ENCODE data around the gene WAC. TPM values are rescaled to one million over a fixed set of nuclear protein-coding genes. Genes with fewer than 3 reads are reported as not detected.
A peak's percentile ranks its signal among the peaks of the same experiment; 100 is the strongest.

The WAC gene
- total RNA-seq, 1 experiment from 2014 or later = 41.1 TPM

DNA sequence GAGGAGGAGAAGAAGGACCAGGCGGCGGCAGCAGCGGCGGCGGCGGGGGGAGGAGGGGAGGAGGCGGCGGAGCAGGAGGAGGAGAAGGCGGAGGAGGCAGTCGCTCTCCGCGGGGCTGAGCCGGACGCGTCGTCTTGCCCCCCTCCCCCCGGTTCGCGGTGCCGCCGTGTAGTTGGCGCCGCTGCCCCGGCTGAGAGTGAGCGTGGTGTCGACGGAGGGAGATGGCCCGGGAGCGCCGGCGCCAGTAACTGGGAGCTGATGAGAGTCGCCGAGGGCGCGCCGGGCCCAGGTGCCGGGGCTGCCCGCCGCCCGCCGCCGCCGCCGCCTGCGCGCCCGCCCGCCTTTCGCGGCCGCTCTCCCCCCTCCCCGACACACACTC, 257 bp downstream of the WAC start:
- no peak for DNase-seq (ENCODE audit: low read depth)

DNA sequence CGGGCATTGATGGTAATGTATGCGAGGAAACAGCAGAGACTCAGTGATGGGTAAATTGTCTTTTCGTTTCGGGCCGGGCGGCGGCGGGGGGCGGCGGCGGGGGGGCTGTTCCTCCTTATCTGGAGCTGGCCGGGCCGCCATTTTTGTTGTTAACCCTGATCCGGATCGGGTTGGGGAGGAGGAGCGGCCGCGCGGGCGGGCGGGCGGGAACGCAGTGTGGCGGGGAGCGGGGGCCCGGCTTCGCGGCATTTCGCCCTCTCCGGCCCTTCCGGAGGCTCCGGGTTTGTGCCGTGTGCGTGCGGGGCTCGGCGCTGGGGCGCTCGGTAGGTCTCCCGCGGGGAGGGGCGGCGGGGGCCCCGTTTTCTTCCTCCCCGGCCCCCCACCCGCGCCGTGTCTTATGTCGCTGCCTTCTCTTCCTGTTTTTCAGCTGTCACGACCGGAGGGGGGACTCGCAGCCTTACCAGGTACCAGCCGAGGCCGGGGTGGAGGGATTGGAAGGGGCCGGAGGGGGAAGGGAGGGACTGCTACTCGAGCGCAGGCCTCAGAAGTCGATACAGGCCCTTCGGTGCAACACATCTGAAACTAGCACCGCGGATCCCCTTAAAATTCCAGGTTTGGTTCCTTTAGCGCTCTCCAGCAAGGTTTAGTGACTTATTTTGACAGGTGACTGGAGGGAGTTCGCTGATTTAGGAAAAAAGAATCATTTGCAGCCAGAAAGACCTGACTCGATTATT, 820 bp downstream of the WAC start:
- DNase-seq (ENCODE audit: low read depth) = peak; percentile 32

DNA sequence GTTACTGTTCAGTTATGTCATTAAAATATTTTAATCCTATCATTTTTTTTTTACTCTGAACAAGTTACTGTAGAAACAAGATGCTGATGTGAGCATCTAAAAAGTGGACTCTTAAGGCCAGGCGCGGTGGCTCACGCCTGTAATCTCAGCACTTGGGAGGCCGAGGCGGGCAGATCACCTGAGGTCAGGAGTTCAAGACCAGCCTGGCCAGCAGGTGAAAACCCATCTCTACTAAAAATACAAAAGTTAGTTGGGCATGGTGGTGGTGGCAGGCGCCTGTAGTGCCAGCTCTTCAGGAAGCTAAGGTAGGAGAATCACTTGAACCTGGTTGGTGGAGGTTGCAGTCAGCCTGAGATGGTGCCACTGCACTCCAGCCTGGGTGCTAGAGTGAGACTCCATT, 2.9 kb downstream of the WAC start:
- DNase-seq (ENCODE audit: low read depth) = no peak

DNA sequence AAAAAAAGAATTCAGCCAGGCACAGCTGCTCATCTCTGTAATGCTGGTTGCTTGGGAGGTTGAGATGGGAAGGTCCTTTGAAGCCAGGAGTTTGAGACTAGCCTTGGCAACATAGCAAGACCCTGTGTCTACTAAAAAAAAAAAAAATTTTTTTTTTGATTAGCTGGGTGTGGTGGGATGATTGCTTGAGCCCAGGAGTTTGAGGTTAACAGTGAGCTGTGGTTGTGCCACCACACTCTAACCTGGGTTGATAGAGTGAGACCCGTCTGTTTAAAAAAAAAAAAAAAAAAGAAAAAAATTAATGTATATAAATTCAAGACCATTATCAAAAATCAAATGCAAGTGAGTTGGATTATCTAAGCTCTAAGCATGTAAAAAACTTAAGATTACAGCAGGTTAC, 5.7 kb downstream of the WAC start:
- DNase-seq (ENCODE audit: low read depth) = no peak

DNA sequence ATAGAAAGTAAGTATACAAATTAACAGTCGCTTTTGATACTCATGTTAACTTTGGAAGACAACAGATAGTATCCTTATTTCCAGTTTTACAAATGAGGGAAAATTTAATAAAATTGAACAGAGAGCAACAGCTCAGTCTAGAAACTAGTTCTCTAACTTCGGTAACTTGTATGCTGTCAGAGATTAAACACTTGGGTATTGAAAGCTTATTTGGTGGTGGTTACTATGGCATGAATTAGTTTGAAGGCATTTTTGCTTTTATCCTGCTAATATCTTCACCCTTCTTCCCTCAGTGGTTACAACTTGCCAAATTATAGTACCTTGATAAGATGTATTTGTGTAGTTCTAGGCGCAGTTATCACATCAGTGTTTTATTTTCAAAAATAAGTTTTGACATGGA, 7.2 kb downstream of the WAC start:
- no peak for DNase-seq (ENCODE audit: low read depth)

DNA sequence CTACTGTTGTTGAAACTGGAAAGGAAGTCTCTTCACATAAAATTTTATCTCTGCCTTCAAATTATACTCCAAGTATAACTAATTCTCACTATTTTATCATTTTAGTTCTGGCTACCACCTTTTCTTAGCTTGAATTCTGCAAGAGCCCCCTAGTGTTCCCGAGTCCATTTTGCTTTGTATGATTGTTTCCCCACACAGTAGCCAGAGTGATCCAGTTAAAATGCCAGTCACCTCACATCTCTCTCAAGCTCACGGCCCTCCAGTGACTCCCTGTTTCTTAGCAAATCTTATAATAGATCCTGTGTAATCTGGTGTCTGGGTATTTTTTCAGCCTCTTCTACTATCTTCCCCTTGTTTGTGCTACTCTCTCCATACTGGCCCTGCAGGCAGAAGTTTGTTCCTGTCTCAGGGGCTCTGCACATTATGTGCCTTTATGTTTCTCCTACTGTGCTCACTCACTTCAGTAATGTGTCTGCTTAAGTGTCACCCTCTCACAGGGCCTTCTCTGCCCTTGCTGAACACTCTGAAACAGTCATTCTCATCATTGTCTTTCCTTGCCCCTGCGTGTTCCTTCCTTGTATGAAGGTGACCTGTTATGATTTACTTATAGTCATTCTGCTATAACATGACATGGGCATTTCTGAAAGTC, 8.9 kb downstream of the WAC start:
- DNase-seq (ENCODE audit: low read depth) = no peak

DNA sequence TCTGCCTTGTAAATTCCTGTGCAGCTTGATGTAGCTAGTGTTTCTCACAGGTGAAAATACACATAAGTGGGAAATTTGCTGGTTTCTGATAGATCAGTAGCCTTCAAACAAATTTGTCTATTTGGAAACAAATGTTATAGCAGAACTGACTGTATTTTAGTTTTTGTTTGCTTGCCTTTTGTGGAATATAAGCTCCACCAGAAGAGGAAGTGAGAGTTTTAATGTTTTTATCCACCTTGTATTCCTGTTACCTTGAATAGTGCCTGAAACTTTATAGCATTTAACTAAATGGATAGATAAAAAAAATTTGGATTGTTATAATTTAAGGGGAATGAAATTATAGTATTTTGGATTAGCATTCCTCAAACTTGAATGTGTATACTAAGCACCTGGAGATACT, 9.8 kb downstream of the WAC start:
- DNase-seq (ENCODE audit: low read depth) = no peak

DNA sequence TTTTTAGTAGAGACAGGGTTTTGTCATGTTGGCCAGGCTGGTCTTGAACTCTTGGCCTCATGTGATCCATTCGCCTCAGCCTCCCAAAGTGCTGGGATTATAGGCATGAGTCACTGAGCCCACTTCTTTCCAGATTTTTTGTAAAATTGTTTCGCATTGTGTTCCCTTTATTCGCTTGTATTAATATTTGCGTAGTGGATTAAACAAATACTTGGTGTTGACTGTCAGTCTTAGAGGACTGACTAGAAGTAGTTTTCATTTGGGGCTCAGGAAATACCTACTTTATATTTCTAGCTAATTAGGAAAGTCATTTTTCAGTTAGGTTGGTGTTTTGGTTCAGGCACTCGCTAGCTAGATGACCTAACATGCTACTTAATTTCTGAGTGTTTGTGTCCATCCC, 11.1 kb downstream of the WAC start:
- no peak for DNase-seq (ENCODE audit: low read depth)

DNA sequence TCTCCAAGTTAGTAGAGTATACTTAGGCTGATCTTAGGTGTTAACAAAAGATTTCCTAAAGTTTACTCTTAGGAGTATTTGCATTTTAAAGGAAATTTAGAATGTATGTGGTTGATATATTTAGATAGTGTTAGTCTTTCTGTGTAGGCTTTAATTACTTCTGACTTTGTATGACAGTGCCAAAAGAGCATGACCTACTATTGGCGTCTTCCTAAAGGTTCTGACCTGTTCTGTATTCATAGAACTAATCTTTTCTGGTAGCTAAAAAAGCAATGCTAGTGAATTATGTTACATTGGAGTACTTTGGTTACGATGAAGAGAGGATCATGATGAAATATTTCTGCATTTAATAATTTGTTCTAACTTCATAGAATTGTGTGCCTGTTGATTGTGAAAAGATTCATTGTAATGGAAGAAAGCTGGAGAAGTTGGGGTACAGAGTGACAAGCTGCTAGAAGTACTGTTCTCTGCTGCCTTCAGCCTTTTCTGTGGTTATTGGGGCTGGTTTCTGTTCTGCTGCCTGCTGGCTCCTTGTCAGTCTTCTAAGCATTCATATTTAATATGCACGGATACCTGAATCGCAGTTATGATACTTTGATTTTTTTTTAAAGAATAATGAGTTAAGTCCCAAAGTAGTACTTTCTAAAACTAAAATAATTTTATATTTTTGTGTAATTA, 13.2 kb downstream of the WAC start:
- no peak for DNase-seq (ENCODE audit: low read depth)

DNA sequence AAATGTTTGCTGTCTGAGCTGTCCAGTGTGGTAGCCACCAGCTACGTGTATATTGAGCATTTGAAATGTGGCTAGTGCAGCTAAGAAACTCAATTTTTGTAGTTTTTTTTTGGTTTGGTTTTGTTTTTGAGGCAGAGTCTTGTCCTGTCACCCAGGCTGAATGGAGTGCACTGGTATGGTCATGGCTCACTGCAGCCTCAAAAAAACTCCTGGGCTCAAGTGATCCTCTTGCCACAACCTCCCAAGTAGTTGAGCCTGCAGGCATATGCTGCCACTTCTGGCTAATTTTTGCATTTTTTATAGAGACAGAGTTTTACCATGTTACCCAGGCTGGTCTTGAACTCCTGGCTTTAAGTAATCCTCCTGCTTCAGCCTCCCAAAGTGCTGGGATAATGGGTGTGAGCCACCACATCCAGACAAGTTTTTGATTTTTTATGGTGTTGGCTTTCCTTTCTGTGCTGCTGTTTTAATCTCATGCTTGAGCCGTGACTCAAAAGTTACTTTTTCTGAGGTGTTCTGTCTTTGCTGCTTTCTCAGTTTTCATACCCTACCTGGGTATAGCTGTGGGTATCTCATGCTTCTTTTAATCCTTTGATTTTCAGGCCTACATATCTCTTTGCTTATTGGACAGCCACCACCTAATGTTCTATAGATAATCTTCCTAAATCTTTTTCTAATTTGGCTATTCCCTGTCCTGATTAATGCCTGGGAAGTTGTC, 16.0 kb downstream of the WAC start:
- peak; percentile 21 for DNase-seq (ENCODE audit: low read depth)

DNA sequence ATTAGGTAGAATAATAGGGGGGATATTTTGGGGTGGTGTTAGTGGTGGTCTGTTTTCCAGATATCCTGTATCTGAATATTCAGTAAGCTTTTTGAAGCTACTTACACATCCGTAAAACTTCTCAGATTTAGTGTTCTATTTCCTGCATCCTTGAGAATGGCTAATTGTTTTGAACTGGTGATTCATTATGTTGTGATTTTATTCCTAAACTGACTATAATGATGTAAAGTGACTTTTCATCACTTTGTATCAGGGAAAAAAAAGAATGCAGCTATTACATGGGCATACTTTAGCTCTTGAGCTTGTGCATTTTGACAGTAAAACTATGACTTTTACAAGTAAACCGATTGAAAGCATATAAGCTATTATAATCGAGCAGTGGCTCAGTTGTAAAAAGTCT, 18.2 kb downstream of the WAC start:
- DNase-seq (ENCODE audit: low read depth) = no peak

DNA sequence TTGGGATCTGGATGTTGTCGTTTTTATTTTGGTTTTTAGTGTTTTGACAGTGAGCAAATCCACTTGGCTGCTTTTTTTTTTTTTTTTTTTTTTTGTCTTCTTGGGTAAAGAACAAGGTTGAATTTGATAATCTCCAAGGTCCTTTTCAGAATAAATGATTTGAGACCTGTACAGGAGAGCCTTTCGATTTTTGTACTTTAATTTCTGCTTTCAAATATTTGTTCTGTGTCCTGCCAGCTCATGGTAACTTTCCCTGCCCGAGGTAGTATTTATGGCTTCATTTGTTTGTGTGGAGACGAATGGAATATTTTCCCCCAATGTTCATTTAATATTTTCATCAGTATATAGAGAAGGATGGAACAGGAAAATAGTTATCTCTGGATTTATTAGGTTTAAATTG, 19.9 kb downstream of the WAC start:
- no peak for DNase-seq (ENCODE audit: low read depth)

DNA sequence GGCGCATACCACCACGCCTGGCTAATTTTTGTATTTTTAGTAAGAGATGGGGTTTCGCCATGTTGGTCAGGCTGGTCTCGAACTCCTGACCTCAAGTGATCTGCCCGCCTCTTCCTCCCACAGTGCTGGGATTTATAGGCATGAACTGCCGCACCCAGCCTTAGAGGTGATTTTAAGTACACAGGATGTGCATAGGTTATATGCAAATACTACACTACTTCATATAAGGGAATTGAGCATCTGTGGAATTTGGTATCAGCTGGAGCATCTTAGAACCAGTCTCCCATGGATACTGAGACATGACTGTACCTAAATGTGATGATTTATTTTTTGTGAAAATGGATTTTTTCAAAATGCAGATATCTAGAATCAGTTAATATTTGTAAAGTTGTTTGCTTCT, 21.1 kb downstream of the WAC start:
- DNase-seq (ENCODE audit: low read depth) = no peak

DNA sequence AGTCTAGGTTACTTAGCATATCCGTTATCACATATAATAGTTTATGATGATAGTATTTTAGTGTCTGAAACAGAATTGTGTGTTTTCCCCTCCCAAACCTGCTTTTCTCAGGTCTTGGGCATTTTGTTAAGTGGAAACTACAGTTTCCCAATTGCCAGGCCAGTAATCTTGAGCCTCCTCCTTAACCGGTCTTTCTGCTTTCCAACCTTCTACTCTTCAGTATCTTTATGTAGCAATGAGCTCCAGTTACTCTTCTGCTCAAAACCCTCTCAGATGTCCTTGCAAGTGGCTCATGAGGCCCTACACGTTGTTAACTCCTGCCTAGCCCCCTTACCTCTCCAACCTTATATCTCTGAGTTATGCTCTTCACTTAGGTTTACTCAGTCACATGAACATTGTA, 22.0 kb downstream of the WAC start:
- DNase-seq (ENCODE audit: low read depth) = no peak

DNA sequence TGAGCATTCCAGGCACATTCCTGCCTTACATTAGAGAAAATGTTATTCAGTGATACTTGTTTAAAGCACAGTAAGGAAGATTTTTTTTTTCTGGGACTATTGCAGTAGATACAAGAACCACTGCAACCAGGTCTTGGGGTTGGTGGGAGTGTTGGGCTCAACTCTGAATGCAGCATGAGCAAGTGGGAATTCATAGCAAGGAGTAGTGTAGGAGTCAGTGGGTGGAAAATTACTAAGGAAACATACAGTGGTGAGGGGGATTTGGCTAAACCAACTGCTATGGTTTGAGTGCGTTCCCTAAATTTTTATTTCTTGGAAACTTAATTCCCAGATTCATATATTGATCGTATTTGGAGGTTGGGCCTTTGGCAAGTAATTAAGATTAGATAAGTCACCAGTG, 22.4 kb downstream of the WAC start:
- DNase-seq (ENCODE audit: low read depth) = no peak

DNA sequence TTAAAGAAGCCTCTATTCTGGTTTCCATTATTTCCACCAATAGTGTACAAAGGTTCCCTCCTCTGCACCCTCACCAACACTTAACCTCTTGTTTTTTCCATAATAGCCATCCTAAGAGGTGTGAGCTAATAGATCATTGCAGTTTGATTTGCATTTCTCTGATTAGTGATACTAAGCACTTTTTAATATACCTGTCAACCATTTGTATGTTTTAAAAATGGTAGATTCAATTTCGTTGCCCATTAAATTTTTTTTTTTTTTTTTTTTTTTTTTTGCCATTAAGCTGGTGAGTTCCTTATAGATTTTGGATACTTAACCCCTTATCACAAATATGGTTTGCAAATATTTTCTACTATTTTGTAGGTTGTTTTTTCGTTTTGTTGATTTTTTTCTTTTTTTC, 23.2 kb downstream of the WAC start:
- no peak for DNase-seq (ENCODE audit: low read depth)

DNA sequence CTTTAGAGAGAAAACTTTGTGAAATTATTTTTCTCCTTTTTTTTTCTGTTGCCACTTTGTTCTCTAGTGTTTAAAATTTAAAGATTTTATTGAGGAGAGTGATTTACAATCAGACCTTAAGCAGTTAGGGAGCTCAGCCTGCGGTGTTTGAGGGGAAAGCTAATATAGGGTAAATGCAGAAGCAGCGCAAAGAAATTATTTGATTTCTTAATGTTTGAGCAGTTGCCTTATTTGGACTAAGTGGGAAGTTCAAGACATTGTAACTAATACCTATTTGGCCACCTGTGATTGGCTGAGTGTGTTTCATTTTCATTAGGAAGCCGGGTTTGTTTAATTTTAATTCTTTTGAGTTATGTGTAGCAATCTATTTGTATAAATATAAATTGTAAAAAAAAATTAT, 25.3 kb downstream of the WAC start:
- no peak for DNase-seq (ENCODE audit: low read depth)

DNA sequence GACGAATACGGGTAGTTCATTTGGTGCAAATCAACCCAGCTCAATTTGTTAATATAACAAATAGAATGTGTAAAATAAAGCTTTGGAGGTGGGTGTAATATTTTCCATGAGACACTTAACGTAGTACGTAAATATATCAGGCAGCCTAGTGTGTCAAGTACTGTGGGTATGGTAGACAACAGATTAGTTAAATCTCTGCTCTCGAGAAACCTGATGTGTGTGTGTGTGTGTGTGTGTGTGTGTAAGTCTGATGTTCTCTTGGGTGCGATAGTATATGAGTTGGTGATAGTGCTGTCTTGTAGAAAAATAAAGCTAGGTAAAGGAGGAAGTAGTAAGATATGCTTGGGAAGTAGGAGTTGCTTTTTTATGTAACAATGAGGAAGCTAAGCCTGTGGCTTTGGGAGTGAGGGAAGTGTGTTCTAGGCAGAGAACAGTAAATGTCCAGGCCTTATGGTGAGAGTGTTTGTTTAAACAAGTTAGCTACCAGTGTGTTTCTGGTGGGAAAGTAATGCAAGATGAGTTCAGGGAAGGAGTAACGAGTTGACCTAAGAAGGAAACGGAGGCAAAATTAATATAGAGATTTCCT, 26.1 kb downstream of the WAC start:
- no peak for DNase-seq (ENCODE audit: low read depth)

DNA sequence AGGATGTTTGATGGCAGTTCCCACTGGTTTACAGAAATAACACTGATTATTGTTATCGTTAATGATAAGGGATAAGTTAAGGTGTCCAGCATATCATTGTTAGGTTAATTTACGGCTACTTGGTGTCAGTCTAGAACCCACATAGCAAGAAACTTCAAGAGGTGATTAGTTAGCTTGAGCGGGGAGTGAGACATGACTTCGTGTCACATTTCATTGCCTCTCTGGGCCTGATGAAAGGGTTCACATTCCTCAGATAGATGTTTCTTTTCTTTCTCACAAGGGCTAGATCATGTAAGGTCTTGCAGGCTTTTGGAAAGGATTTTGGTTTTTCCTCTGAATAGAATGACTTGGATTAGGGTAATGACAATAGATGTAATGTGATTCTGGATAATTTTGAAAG, 26.7 kb downstream of the WAC start:
- DNase-seq (ENCODE audit: low read depth) = no peak

DNA sequence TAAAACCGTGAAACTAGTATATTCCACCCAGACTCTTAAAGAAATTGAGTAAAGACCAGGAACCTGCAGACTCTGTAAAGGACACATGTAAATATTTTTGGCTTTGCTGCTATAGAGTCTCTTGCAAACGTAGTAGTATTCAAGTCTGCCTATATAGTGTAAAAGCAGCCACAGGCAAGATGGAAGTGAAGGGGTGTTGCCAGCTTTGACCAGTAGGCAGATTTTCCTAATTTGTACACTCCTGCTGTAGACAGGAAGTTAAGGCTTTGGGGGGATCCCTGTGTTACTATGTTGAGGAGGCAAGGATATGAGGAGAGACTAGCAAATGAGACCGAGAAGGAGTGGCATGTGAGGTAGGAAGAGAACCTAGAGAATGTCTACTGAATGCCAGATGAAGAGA, 27.7 kb downstream of the WAC start:
- DNase-seq (ENCODE audit: low read depth) = no peak

DNA sequence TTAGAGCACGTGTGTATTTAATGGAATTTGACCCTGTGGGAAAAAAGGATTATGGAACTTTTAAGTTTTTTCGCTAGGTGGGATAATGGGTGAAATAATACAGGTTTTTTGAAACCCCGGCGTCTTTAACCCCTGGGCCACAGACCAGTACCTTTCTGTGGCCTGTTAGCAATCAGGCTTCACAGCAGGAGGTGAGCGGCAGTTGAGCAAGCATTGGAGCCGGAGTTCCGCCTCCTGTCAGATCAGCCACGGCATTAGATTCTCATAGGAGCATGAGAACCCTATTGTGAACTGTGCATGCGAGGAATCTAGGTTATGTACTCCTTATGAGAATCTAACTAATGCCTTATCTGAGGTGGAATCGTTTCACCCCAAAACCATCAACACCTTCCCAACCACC, 28.6 kb downstream of the WAC start:
- DNase-seq (ENCODE audit: low read depth) = no peak

DNA sequence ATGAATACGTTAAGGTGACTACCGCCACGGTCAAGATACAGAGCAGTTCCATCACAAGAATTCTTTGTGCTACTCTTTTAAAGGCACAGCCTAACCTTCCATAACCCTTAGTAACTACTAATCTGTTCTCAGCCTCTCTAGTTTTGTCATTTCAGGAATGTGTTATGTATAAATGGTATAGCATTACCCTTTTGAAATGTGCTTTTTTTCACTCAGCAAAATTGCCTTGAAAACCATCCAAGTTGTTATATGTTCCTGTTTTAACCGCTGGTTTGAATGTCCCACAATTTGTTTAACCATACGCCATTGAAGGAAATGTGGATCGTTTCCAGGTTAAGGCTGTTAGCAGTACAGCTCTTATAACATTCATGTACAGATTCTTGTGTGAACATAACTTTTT, 32.0 kb downstream of the WAC start:
- no peak for DNase-seq (ENCODE audit: low read depth)
